Calu3 (cell line): ENCODE results near the gene BMI1. TPM values are rescaled to one million over a fixed set of nuclear protein-coding genes. Genes with fewer than 3 reads are reported as not detected.
A peak's percentile ranks its signal among the peaks of the same experiment; 100 is the strongest.

ENCODE experiments used
- Bru-seq: library from RNA; stranded (reverse); fragments of 400-500 nt; gene quantifications from one replicate; lab custom pipeline; 2021; lab: Mats Ljungman, UMichigan
- BruChase-seq, 2 experiments: library from RNA; stranded (reverse); fragments of 400-500 nt; gene quantifications; one replicate each; lab custom pipeline; 2021; lab: Mats Ljungman, UMichigan
- BruUV-seq: library from RNA; stranded (reverse); fragments of 400-500 nt; replicated peaks from 2 replicates; lab custom pipeline; 2021; lab: Mats Ljungman, UMichigan
- CTCF ChIA-PET: fragments of 300-600 bp; sonication (Branson Sonifier 250); formaldehyde crosslinking; loops from one replicate; lab custom pipeline; 2022; ENCODE audit warnings: antibody characterized with exemption; lab: Charles Lee
- DNase-seq: peaks from one replicate; pipeline ENCODE4 v3.0.0; 2022
- H3K27ac Mint-ChIP-seq: one replicate; pipeline ENCODE4 v1.8.0; 2022; ENCODE audit warnings: mixed read lengths; ENCODE audit not compliant: unreplicated experiment
- H3K27me3 Mint-ChIP-seq: one replicate; pipeline ENCODE4 v1.8.0; 2022; ENCODE audit warnings: mixed read lengths; ENCODE audit not compliant: unreplicated experiment
- H3K36me3 Mint-ChIP-seq: one replicate; pipeline ENCODE4 v1.8.0; 2022; ENCODE audit warnings: mild to moderate bottlenecking, moderate library complexity, mixed read lengths; ENCODE audit not compliant: insufficient read depth, unreplicated experiment
- H3K4me1 Mint-ChIP-seq: one replicate; pipeline ENCODE4 v1.8.0; 2022; ENCODE audit warnings: mild to moderate bottlenecking, low read depth, mixed read lengths; ENCODE audit not compliant: unreplicated experiment
- H3K4me3 Mint-ChIP-seq: one replicate; pipeline ENCODE4 v1.8.0; 2022; ENCODE audit warnings: mild to moderate bottlenecking, low read depth, moderate library complexity, mixed read lengths; ENCODE audit not compliant: unreplicated experiment
- H3K9me3 Mint-ChIP-seq: one replicate; pipeline ENCODE4 v1.8.0; 2022; ENCODE audit warnings: low read depth, mixed read lengths; ENCODE audit not compliant: unreplicated experiment
- intact Hi-C: fragments of 100-400 bp; cut with micrococcal nuclease; formaldehyde crosslinking; loops from one replicate; pipeline ENCODE4 v1.10.0; 2022; ENCODE audit not compliant: unreplicated experiment
- long read RNA-seq: library from polyadenylated mRNA; stranded (forward); transcript quantifications from one replicate; pipeline ENCODE4 v2.0.0, GENCODE V29; 2022
- total RNA-seq: library from RNA; stranded (reverse); gene quantifications from 2 replicates; pipeline ENCODE4 v1.2.3, GENCODE V29; 2022
- TF ChIP-seq, protein P1 (sequence below): fragments of 200-600 bp; IDR thresholded peaks from one replicate; pipeline ENCODE4 v1.8.0; 2022; ENCODE audit warnings: antibody characterized with exemption; ENCODE audit not compliant: unreplicated experiment

Gene BMI1
- total RNA-seq (31.2 and 41.6 TPM in 2 replicates), Bru-seq, nascent RNA (percentile 80 among the genes with signal in this experiment), BruChase-seq, experiment 1, labeled RNA remaining after a 6-hour chase (percentile 99 among the genes with signal in this experiment), BruChase-seq, experiment 2, labeled RNA remaining after a 2-hour chase (percentile 98 among the genes with signal in this experiment)
- long read RNA-seq, transcript BMI1-201 (10 exons, 3,428 nt), result major isoform, 19 of 26 reads
- long read RNA-seq, partial matches to known transcripts, result 1 of 26 reads
- long read RNA-seq, other reads (novel, unspliced or antisense), result 6 of 26 reads

GRCh38 chr10:22320591-22321155, at the start of gene BMI1:
BMI1 (plus strand) TSS chr10:22321099; CDS start chr10:22326450, 5,351 bp downstream.
- CTCF ChIA-PET, result no interaction called here
- peaks cover 16% of the 10 kb centered on the region for H3K4me1 Mint-ChIP-seq
- BruUV-seq, result no TSS peak
- H3K27ac Mint-ChIP-seq, result peak within 1 kb of the TSS; percentile 89
- no peaks in the 10 kb centered on the region for H3K9me3 Mint-ChIP-seq
- H3K27me3 Mint-ChIP-seq, result peaks cover 36% of the 10 kb centered on the region
- H3K4me3 Mint-ChIP-seq, result peak within 1 kb of the TSS; percentile 81
- DNase-seq, result peak; percentile 65
- TF ChIP-seq, protein P1, sequence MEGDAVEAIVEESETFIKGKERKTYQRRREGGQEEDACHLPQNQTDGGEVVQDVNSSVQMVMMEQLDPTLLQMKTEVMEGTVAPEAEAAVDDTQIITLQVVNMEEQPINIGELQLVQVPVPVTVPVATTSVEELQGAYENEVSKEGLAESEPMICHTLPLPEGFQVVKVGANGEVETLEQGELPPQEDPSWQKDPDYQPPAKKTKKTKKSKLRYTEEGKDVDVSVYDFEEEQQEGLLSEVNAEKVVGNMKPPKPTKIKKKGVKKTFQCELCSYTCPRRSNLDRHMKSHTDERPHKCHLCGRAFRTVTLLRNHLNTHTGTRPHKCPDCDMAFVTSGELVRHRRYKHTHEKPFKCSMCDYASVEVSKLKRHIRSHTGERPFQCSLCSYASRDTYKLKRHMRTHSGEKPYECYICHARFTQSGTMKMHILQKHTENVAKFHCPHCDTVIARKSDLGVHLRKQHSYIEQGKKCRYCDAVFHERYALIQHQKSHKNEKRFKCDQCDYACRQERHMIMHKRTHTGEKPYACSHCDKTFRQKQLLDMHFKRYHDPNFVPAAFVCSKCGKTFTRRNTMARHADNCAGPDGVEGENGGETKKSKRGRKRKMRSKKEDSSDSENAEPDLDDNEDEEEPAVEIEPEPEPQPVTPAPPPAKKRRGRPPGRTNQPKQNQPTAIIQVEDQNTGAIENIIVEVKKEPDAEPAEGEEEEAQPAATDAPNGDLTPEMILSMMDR, result no peak
- intact Hi-C loops, result loop anchor here (5.0 kb wide), 1 partner anchor 237 kb away; no protein-coding TSS in a partner anchor
- H3K36me3 Mint-ChIP-seq, result peaks cover 57% of the 10 kb centered on the region

- TF ChIP-seq, protein P1, result no peak
- Mint-ChIP-seq H3K27ac (no peak overlapping the region), H3K9me3 (no peaks in the 10 kb centered on the region), H3K4me1 (no peaks in the 10 kb centered on the region), H3K27me3 (peaks cover 5% of the 10 kb centered on the region), H3K4me3 (no peak overlapping the region), H3K36me3 (no peaks in the 10 kb centered on the region)
- CTCF ChIA-PET, result interaction anchor here (0.6 kb wide), 1 partner anchor 156 kb away, joined by 3 read pairs; no protein-coding TSS in a partner anchor
- intact Hi-C loops, result no loop called here
- no peak for DNase-seq
- BruUV-seq, result no TSS peak
These were observed 49.1 kb upstream of the BMI1 start for GRCh38 chr10:22271786-22272185.

DNA sequence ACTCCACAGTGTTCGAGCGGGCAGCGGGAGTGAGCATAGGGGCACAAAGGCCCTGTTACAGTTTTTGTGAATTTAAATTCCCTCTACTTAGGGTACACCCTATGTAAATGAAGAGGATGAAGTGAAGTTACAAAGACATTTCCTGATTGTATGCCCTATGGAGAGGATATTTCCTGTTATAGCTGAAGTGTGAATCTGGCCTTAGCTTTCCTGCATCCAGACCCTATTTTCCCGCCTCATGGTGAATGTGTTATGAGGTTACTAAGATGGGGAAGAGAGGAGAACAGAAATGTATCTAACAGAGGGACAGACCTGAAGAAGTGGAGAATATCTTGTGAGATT, 42.5 kb upstream of the BMI1 start:
- TF ChIP-seq, protein P1, result no peak
- H3K27me3 Mint-ChIP-seq, result peaks cover 19% of the 10 kb centered on the region
- intact Hi-C loops, result no loop called here
- H3K4me1 Mint-ChIP-seq, result no peaks in the 10 kb centered on the region
- H3K27ac Mint-ChIP-seq, result no peak overlapping the region
- no TSS peak for BruUV-seq
- H3K9me3 Mint-ChIP-seq, result no peaks in the 10 kb centered on the region
- no peak for DNase-seq
- peaks cover 9% of the 10 kb centered on the region for H3K36me3 Mint-ChIP-seq
- CTCF ChIA-PET, result no interaction called here
- peak overlapping the region; percentile 70 for H3K4me3 Mint-ChIP-seq

DNA sequence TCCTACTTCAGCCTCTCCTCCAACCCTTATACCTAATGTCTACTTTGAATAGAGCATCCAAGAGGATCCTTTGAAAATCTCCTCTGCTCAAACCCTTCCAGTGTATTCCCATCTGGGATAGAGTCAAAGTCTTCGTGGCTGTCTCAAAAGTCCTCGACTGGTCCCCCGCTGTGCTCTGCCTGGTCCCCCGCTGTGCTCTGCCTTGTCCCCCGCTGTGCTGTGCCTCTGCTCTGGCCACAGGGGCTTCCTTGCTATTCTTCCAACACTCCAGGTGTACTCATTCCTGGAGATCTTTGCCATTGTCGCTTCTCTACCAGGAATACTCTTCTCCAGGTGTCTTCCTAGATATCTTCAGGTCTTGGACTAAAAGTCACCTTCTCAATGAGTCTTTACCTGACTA, 40.8 kb upstream of the BMI1 start:
- Mint-ChIP-seq H3K9me3 (no peaks in the 10 kb centered on the region), H3K4me3 (no peak overlapping the region), H3K27ac (no peak overlapping the region), H3K27me3 (peaks cover 19% of the 10 kb centered on the region), H3K4me1 (no peaks in the 10 kb centered on the region), H3K36me3 (peaks cover 9% of the 10 kb centered on the region)
- intact Hi-C loops, result no loop called here
- no TSS peak for BruUV-seq
- DNase-seq, result no peak
- TF ChIP-seq, protein P1, result no peak
- CTCF ChIA-PET, result no interaction called here
